Retinal pigment epithelial cell (primary cell): ENCODE measurements around the gene CDKL4.

Experiments used
- DNase-seq: peaks from one replicate; pipeline ENCODE4 v3.0.0-alpha.2; 2010; ENCODE audit warnings: low read depth
- H3K4me3 ChIP-seq: 2 replicates; pipeline ENCODE4 v1.5.1; 2011; ENCODE audit warnings: mild to moderate bottlenecking, low read length, control low read depth, moderate library complexity
- TF ChIP-seq, protein P1 (sequence below): conservative IDR thresholded peaks from 2 replicates; pipeline ENCODE4 v1.5.1; 2011; ENCODE audit warnings: low read depth, low read length, control low read depth, inconsistent platforms

CDKL4 gene

DNA sequence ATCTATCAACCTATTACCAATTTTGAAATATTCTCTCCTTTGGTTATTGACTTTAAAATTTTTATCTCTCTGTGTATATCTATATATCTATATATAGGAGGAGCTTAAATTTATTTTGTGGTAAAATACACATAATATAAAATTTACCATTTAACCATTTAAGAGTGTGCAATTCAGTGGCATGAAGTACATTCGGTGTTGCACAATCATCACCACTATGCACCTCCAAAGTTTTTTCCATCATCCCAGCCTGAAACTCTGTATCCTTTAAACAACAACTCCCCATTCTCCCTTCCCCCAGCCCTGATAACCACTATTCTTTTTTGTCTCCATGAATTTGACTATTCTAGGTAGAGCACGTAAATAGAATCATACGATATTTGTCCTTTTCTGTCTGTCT lies 49.1 kb downstream of the CDKL4 start:
- TF ChIP-seq, protein P1, sequence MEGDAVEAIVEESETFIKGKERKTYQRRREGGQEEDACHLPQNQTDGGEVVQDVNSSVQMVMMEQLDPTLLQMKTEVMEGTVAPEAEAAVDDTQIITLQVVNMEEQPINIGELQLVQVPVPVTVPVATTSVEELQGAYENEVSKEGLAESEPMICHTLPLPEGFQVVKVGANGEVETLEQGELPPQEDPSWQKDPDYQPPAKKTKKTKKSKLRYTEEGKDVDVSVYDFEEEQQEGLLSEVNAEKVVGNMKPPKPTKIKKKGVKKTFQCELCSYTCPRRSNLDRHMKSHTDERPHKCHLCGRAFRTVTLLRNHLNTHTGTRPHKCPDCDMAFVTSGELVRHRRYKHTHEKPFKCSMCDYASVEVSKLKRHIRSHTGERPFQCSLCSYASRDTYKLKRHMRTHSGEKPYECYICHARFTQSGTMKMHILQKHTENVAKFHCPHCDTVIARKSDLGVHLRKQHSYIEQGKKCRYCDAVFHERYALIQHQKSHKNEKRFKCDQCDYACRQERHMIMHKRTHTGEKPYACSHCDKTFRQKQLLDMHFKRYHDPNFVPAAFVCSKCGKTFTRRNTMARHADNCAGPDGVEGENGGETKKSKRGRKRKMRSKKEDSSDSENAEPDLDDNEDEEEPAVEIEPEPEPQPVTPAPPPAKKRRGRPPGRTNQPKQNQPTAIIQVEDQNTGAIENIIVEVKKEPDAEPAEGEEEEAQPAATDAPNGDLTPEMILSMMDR, result no peak
- H3K4me3 ChIP-seq, result no peak overlapping the region
- no peak for DNase-seq

DNA sequence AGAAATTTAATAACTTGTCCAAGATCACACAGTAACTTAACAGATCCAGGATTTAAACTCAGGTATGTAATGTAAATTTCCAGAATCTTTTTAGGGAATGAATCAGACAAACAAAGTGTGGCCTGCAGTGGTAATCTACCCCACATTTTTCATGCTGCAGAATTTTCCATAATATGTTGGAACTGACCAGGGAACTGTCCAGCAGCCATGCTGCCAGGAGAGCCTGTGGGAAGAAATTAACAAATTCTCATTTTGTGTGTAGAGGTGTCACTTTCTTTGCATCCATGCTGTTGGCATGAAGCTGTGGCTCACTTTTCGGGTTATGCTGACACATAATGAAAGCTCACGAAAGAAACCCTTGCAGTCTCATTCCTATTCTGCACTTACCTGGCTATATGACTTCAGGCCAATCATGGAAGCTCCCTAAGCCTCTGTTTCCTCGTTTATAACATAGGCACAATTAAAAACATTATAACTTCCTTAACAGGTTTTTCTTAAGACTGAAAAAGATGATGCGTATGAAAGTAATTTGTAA lies 54.7 kb downstream of the CDKL4 start:
- no peak overlapping the region for H3K4me3 ChIP-seq
- TF ChIP-seq, protein P1, result no peak
- DNase-seq, result no peak

DNA sequence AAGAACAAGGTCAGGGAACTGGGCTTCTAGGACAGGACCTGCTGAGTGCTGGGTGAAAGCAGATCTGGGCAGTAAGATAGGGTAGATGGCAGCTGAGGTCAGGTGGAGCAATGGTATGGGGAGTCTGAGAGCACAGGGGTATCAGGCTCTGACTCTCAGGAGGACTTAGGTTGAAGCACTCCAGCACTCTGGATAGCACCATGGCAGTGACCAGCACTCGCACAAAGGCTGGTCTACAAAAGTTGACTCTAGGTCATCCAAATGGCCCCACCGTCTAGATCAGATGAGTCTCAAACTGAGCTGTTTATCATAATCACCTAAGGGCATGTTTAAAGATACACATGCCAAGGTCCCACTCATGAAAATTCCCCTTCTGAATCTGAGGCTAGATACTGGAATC lies 60.1 kb downstream of the CDKL4 start:
- H3K4me3 ChIP-seq, result no peak overlapping the region
- no peak for DNase-seq
- TF ChIP-seq, protein P1, result no peak

DNA sequence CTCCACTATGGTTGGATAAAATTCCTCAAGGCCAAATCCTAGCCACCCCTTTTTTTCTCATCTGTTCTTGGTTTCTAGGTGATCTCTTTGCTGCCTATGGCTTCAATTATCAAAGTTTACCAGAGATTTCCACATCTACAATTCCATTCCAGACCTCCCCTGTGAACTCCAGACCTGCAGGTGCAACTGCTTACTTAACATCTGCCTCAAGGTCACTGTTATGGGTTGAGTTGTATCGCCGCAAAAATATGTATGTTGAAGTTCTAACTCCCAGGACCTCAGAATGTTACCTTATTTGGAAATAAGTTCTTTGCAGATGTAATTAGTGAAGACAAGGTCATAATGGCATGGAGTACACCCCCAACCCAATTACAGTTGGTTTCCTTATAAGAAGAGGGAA lies 62.5 kb downstream of the CDKL4 start:
- DNase-seq, result no peak
- TF ChIP-seq, protein P1, result no peak
- H3K4me3 ChIP-seq, result no peak overlapping the region

DNA sequence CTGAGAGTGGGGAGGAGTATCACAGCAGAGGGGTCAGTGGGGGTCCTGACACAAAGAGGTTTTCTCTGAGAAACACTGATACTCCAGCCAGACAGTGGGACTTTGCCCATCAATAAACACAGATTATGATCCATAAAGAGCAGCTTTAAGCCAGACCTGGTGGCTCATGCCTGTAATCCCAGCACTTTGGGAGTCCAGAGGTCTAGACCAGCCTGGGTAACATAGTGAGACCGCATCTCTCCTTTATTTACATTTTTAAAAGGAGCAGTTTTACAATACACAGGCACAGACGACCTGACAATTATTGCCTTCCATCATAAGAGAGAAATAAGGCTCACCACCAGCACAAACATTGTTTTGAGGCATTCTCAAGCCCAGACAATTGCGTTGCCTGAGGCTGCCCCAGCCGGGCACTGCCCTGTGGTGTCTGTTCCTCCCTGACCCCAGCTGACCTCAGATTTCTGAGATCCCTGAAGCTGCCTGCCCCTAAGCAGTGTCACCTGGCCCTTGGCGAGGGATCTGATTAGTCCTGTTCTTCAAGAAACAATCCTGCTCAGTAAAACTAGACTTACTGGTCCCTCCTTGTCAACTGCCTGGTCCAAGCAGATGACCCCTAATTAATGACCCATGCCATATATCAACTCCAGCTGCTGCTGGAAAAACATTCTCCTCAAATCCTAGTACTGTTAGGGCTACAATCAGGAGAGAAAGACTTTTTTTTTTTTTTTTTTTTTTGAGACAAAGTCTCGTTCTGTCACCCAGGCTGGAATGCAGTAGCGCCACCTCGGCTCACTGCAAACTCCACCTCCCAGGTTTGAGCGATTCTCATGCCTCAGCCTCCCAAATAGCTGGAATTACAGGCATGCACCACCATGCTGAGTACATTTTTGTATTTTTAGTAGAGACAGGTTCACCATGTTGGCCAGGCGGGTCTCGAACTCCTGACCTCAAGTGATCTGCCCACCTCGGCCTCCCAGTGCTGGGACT lies 63.5 kb downstream of the CDKL4 start:
- no peak overlapping the region for H3K4me3 ChIP-seq
- TF ChIP-seq, protein P1, result no peak
- no peak for DNase-seq

DNA sequence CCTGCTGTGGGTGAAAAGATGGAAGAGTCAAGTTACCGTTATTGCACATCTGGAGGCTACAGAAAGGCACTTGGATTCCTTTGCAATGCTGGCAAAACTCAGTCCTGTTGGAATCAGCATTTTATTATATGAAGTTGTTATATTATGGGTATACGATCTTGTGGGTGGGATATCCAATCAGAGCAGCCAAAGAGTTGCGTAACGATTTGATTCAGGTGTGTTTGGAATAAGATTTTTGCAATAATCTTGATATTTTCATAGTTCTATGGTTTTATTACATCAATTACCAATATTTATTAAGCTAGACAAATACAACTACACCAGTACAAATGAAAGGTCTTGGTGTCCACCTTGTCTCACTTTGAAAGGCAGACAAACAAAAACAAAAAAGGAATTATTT lies 65.0 kb downstream of the CDKL4 start:
- TF ChIP-seq, protein P1, result no peak
- DNase-seq, result no peak
- no peak overlapping the region for H3K4me3 ChIP-seq

DNA sequence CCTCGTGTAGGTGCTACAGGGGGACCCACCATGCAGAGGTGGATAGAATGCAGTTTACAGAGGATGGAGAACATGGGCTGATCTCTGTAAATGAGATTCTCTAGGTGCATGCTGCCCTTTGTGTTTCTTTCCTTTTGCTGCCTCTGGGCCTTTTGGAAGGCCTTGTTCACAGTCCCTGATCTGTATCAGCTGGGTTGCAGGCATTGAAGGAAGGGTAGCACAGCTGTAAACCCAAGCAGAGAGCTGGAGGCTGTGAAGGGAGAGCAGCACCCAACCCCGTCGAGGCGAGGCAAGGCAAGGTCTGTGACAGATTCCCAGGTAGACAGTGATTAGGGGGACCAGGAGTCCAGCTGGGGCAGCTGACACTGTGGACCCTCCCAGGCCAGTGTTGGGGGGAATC lies 66.8 kb downstream of the CDKL4 start:
- TF ChIP-seq, protein P1, result no peak

More for the DNA sequence above, 66.8 kb downstream of the CDKL4 start:
- no peak for DNase-seq
- H3K4me3 ChIP-seq, result no peak overlapping the region
